Transverse colon (tissue), 4 donors: ENCODE measurements around the gene TBC1D7.

Experiments
- EP300 ChIP-seq: sonication (generic); formaldehyde crosslinking; IDR thresholded peaks from one replicate; pipeline ENCODE4 v1.6.1; 2017; ENCODE audit warnings: antibody characterized with exemption, low read depth
- POLR2A ChIP-seq: fragments of 450-650 bp; IDR thresholded peaks from one replicate; pipeline ENCODE4 v1.6.1; 2016; ENCODE audit warnings: antibody characterized with exemption, mild to moderate bottlenecking, moderate library complexity
- POLR2AphosphoS5 ChIP-seq, 3 donors: sonication (generic); formaldehyde crosslinking; IDR thresholded peaks; one replicate each; pipeline ENCODE4 v1.6.1; 2016; ENCODE audit warnings: antibody characterized with exemption in 3 of 3
- TF ChIP-seq, protein P1 (sequence below), 5 experiments: fragments of 200-600 bp in 3 of 5; fragments of 450-650 bp in 2 of 5; sonication (generic) in 3 of 5; IDR thresholded peaks; 1 replicate in 2 of 5; 2 replicates in 3 of 5; pipeline ENCODE4 v1.5.1; 2016 to 2017; ENCODE audit warnings: antibody characterized with exemption in 5 of 5, inconsistent platforms in 3 of 5, mild to moderate bottlenecking in 2 of 5, moderate library complexity in 1 of 5

DNA sequence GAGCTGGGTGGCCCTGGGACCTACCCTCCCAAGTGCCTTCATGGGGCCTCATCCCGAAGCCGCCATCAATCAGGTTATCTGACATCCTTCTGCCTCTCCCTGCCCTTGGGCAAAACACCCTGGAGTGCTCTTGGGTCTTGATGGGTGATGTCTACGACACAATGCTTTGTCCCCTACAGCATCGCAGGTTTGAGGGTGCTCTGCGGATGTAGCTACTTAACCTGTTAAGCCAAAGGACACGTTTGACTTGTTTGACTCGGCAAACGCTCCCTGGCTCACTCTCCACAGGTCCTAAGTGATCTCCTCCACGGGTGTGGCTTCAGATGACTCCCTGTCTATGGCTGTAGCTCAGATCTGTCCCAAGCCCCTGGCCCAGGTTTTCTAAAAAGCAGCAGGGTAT, 35.6 kb downstream of the TBC1D7 start:
- TF ChIP-seq, protein P1, sequence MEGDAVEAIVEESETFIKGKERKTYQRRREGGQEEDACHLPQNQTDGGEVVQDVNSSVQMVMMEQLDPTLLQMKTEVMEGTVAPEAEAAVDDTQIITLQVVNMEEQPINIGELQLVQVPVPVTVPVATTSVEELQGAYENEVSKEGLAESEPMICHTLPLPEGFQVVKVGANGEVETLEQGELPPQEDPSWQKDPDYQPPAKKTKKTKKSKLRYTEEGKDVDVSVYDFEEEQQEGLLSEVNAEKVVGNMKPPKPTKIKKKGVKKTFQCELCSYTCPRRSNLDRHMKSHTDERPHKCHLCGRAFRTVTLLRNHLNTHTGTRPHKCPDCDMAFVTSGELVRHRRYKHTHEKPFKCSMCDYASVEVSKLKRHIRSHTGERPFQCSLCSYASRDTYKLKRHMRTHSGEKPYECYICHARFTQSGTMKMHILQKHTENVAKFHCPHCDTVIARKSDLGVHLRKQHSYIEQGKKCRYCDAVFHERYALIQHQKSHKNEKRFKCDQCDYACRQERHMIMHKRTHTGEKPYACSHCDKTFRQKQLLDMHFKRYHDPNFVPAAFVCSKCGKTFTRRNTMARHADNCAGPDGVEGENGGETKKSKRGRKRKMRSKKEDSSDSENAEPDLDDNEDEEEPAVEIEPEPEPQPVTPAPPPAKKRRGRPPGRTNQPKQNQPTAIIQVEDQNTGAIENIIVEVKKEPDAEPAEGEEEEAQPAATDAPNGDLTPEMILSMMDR (IDR thresholded peaks at IDR 0.05): no peak
- TF ChIP-seq POLR2AphosphoS5 (IDR thresholded peaks at IDR 0.05) (no peak), EP300 (no peak), POLR2A (no peak)
